Stimulated activated memory B cell treated with anti-CD40 and anti-IgM and Interleukin-4, amounts not matched to agents 10 μg/mL and 1 μg/mL and 100 μg/mL, for 72 hours (primary cell): ENCODE results near the gene IGSF9B.

Experiments used
- ATAC-seq: fragments of 150-1000 bp; cut with Tn5 transposase; 2 replicates; pipeline ENCODE4 v1.10.0; 2021
- H3K27ac Mint-ChIP-seq: one replicate; pipeline ENCODE4 v1.8.0; 2022; ENCODE audit warnings: mild to moderate bottlenecking, mixed read lengths
- H3K27me3 Mint-ChIP-seq: one replicate; pipeline ENCODE4 v1.8.0; 2022; ENCODE audit warnings: mixed read lengths
- H3K36me3 Mint-ChIP-seq: one replicate; pipeline ENCODE4 v1.8.0; 2022; ENCODE audit warnings: mixed read lengths
- H3K4me1 Mint-ChIP-seq: one replicate; pipeline ENCODE4 v1.8.0; 2022; ENCODE audit warnings: mixed read lengths
- H3K4me3 Mint-ChIP-seq: one replicate; pipeline ENCODE4 v1.8.0; 2022; ENCODE audit warnings: mild to moderate bottlenecking, moderate library complexity, mixed read lengths
- H3K9me3 Mint-ChIP-seq: one replicate; pipeline ENCODE4 v1.8.0; 2022; ENCODE audit warnings: mixed read lengths

Gene IGSF9B

DNA sequence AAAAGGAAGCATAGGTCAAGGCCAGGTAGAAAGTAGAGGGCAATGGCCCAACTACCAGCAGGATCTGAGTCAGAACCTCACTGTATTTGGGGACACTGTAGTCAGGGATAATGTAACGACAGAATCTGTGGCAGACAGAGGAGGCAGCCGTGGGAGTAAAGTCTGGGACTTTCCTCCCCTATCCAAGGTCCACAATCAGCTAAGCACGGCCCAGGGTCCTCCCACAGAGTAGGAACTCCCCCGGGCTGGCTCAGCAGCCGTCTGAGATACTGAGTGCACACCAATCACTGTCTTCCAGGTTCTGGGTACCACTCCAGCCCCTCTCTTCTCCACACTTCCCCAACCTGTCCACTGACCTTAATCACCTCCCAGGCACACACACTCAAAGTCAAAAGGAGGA lies 3.2 kb downstream of the IGSF9B start:
- Mint-ChIP-seq H3K4me1 (peaks cover 18% of the 10 kb centered on the region), H3K4me3 (no peak overlapping the region), H3K36me3 (no peaks in the 10 kb centered on the region), H3K27me3 (peaks cover 74% of the 10 kb centered on the region), H3K9me3 (no peaks in the 10 kb centered on the region), H3K27ac (no peak overlapping the region)
- ATAC-seq = no peak

DNA sequence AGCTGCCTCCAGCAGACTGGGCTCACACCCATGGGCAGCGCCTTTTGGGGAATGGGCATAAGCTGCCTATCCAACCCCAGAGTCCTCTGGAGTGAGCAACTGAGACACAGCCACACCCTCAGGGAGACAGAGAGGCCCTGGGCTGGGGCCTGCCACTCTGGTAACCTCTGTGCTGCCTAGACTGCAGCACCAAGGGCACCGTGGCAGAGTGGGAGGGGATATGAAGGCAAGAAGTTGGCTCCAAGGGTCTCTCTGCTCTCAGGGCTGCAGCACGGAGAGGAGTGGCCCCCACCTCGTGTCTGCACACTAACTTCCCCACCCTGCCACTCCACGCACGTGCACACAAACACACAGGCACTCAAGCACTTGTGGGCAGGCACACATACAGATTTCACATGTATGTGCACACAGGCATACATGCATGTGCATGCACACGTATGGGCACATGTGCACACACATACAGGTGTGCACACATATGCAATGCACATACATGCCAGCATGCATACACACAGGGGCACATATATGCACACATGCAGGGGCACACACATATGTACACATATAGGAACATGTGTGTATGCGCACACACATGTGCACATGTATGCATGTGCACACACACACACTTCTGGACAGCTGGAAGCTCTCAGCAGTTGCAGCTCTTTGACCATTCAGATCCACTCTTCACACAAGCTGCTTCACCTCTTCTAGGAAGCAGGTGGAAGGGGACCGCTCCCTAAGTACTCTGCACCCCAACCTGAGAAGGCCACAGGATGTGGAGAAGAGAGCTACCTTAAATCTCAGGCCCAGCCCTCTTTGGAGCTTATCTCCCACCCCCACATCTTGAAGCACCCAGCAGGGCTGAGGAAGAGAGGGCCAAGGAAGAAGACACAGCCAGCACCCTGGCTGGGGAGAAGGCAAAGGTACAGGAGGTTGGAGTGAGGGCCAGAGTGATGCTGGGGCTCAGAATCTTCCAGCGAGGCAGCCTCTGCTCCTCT lies 4.3 kb downstream of the IGSF9B start:
- no peaks in the 10 kb centered on the region for H3K9me3 Mint-ChIP-seq
- no peak overlapping the region for H3K27ac Mint-ChIP-seq
- no peak for ATAC-seq
- no peaks in the 10 kb centered on the region for H3K36me3 Mint-ChIP-seq
- H3K4me3 Mint-ChIP-seq = no peak overlapping the region
- peaks cover 77% of the 10 kb centered on the region for H3K27me3 Mint-ChIP-seq
- peaks cover 20% of the 10 kb centered on the region for H3K4me1 Mint-ChIP-seq

DNA sequence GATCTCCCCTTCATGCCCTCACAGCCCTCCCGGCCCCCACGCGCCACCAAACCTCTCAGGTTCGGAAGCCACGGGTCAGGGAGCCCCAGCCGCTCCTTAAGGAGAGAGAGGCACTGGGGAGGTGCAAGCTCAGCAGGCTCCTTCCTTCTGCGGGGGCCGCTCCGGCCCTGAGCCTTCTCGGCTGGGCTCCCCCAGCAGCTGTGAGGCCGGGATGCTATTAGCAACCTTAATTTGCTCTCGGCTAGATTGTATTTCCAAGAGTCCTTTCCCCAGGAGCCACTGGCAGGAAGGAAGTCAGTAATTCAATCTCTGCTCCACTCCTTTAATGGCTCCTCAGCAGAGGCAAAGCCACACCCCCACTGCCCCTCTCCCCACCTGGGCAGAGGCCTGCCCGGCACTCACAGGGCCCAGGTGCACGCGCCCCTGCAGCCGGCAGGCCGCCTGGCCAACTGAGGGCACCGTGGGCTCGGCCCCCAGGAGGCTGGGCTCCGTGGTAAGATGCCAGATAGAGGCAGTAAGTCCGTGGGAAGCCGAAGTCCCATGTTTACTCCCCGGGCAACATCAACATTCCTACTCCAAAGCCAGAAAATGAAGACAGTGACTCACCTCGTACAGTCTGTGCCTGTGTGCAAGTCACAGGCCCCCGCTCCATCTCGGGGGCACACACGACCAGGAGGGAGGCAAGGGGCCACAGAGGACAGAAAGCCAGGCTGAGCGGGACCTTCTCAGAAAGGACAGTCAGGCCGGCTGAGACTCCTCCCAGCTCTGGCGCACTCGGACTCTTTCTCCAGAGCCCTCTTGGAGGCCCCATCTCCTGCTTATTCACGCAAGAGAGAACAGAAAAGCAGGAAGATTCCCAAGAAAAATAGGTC lies 5.2 kb downstream of the IGSF9B start:
- Mint-ChIP-seq H3K27me3 (peaks cover 83% of the 10 kb centered on the region), H3K4me3 (no peak overlapping the region), H3K27ac (no peak overlapping the region), H3K36me3 (no peaks in the 10 kb centered on the region), H3K4me1 (peaks cover 17% of the 10 kb centered on the region), H3K9me3 (no peaks in the 10 kb centered on the region)
- no peak for ATAC-seq

DNA sequence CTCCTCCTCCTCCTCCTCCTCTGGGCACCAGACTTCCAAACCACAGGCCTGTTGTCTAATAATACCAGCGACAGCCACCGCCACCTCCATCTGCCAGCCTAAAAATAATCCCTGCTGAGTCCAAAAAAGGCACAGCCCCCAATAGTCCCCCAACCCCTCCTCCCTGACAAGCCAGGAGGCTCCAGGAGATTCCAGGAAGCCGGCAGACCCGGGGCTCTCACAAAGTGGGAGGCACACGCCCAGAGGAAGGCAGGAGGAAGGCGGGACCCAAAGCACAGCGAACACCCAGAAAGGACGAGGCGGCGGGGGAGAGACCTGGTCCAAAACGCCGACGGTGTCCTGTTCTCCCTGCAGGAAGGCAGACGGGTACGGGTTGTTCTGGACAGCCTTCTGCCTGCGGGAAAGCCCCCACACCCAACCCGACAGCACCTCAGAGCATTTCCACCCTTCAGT lies 5.9 kb downstream of the IGSF9B start:
- no peaks in the 10 kb centered on the region for H3K9me3 Mint-ChIP-seq
- H3K4me1 Mint-ChIP-seq = peaks cover 17% of the 10 kb centered on the region
- H3K27me3 Mint-ChIP-seq = peaks cover 90% of the 10 kb centered on the region
- H3K27ac Mint-ChIP-seq = no peak overlapping the region
- ATAC-seq = no peak
- H3K36me3 Mint-ChIP-seq = no peaks in the 10 kb centered on the region
- H3K4me3 Mint-ChIP-seq = no peak overlapping the region

DNA sequence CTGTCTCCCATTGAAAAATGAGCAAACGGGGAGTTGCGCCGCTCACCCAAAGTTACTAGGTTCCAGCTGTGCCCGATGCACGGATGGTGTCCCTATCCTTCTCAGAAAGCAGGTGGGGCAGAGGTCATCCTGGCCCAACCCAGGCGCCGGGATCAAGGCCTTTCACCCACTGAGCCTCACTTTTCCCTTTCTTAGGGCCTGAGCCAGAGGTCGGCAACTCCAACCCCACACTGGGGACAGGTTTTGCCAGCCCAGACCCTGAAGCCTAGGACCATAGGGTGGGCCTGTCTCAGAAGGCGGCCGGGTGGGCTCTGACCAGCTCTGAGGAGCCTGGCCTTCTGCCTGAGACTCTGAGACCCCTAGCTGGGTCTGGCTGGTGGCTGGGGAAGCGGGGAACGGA lies 6.3 kb downstream of the IGSF9B start:
- Mint-ChIP-seq H3K4me3 (no peak overlapping the region), H3K27ac (no peak overlapping the region), H3K9me3 (no peaks in the 10 kb centered on the region), H3K4me1 (peaks cover 15% of the 10 kb centered on the region), H3K27me3 (peaks cover 90% of the 10 kb centered on the region), H3K36me3 (no peaks in the 10 kb centered on the region)
- ATAC-seq = no peak

DNA sequence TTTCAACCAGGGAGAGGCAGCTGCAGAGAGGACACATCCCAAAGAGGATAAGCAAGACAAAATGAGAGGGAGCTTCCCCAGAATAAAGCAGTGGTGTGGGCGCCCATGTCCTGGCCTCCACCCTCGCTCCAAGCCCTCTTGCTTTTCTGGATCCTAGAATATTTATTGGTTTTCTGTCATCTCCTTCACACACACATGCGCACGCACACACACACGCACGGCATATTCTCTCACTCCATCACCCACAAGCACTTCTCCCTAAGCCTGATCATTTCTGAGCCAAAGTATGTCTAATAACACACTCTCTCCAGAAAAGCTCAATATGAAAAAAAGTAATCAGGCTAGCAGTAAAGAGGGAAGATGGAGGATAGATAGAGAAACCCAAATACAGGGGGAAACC lies 7.6 kb downstream of the IGSF9B start:
- Mint-ChIP-seq H3K4me3 (no peak overlapping the region), H3K9me3 (no peaks in the 10 kb centered on the region), H3K27me3 (peaks cover 90% of the 10 kb centered on the region), H3K4me1 (peaks cover 8% of the 10 kb centered on the region), H3K27ac (no peak overlapping the region), H3K36me3 (no peaks in the 10 kb centered on the region)
- no peak for ATAC-seq

DNA sequence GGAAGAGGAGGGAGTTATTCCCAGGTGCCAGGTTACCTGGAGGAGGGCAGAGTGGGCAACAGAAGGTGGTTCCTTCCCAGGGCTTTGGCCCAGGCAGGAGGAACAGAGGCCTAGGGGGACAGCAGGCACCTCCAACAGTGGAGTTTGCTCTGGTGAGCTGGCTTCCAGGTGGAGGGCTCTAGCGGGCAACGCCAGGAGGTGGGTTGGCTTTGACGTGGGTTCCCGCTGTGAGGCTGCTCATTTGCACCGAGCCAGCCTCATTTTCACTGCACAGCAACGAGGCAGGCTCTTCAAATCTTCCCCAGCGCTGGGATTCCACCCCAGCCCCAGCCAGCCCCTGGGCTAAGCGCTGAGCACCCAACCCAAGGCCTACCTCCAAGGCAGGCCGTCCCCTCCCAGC lies 8.1 kb downstream of the IGSF9B start:
- Mint-ChIP-seq H3K27ac (no peak overlapping the region), H3K9me3 (no peaks in the 10 kb centered on the region), H3K36me3 (no peaks in the 10 kb centered on the region), H3K27me3 (peaks cover 87% of the 10 kb centered on the region), H3K4me3 (no peak overlapping the region), H3K4me1 (peaks cover 8% of the 10 kb centered on the region)
- ATAC-seq = no peak

DNA sequence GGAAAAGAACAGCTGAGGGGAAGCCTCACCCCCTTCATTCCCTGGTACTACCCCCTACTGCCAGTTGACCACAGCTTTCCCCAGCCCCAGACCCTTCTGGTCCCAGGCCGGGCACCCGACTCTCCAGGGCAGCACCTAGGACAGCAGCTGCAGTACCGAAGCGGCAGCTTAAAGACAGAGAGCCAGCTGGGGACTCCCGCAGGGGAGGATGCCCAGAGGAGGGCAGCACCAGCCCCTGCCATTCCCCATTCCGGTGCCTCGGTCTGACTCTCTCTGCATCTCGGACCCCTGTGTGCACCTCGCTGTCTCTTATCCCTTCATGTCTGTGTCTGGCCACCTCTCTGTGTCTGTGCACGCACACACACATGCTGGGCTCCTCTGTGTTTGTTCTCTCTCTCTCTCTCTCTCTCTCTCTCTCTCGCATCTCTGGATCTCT lies 9.4 kb downstream of the IGSF9B start:
- Mint-ChIP-seq H3K9me3 (no peaks in the 10 kb centered on the region), H3K36me3 (no peaks in the 10 kb centered on the region), H3K4me1 (peaks cover 8% of the 10 kb centered on the region), H3K27ac (no peak overlapping the region), H3K27me3 (peaks cover 74% of the 10 kb centered on the region), H3K4me3 (no peak overlapping the region)
- peak; percentile 56 for ATAC-seq

DNA sequence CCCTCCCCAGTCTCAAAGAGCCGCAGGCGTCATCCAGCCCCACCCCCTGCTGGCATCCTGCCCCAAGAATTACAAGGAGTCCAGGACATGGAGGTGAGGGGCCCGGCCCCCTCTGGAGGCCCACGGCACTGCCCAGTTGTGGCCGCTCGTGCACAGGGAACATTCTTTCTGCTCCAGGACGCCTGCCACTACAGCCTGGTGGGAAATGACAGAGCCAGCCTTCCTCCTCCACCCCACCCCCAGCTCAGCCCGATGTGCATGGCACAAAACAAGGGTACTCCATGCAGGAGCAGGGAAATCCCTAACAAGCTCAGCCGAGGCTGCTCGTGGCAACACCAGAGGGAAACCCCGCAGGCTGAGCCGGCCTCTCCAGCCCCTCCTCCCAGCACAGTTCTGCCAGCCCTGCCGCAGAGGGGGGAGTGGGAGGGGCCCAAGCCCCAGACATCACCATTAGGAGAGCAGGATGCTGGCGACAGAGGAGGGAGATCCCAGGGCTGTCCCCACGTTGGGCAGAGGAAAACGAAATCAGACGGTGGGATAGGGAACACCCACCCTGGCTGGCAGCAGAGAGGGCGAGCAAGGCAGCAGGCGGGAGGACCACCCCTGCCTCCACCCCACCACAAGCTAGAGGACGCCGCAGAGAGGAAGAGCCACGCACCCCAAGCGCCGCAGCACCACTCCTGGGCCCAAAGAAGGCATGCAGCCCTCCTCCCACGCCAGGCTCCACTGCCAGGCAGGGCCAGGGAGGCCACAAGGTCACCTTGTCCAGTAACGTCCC lies 10.0 kb downstream of the IGSF9B start:
- peaks cover 8% of the 10 kb centered on the region for H3K4me1 Mint-ChIP-seq
- no peak overlapping the region for H3K4me3 Mint-ChIP-seq
- peaks cover 68% of the 10 kb centered on the region for H3K27me3 Mint-ChIP-seq
- no peaks in the 10 kb centered on the region for H3K9me3 Mint-ChIP-seq
- H3K27ac Mint-ChIP-seq = no peak overlapping the region
- no peaks in the 10 kb centered on the region for H3K36me3 Mint-ChIP-seq
- no peak for ATAC-seq

DNA sequence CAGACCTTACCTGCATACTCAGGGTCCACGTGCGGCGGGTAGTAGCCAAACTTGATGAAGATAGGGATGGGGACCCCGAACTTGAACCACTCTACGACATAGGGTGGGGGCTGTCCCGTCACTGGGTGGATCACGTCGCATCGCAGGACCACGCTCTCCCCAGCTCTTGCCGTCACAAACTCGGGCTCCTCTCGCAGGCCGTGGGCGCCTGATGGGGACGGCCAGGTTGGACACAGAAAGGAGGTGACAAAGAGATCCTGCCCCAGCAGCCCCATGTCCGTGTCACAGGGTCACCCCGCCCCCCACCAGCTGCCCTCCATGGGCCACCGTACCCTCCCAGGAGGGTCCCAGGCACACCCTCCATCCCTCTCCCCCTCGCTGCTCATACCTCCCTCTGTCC lies 10.7 kb downstream of the IGSF9B start:
- peak; percentile 15 for ATAC-seq
- Mint-ChIP-seq H3K4me1 (peaks cover 8% of the 10 kb centered on the region), H3K27me3 (peaks cover 62% of the 10 kb centered on the region), H3K36me3 (no peaks in the 10 kb centered on the region), H3K27ac (no peak overlapping the region), H3K4me3 (no peak overlapping the region), H3K9me3 (no peaks in the 10 kb centered on the region)

DNA sequence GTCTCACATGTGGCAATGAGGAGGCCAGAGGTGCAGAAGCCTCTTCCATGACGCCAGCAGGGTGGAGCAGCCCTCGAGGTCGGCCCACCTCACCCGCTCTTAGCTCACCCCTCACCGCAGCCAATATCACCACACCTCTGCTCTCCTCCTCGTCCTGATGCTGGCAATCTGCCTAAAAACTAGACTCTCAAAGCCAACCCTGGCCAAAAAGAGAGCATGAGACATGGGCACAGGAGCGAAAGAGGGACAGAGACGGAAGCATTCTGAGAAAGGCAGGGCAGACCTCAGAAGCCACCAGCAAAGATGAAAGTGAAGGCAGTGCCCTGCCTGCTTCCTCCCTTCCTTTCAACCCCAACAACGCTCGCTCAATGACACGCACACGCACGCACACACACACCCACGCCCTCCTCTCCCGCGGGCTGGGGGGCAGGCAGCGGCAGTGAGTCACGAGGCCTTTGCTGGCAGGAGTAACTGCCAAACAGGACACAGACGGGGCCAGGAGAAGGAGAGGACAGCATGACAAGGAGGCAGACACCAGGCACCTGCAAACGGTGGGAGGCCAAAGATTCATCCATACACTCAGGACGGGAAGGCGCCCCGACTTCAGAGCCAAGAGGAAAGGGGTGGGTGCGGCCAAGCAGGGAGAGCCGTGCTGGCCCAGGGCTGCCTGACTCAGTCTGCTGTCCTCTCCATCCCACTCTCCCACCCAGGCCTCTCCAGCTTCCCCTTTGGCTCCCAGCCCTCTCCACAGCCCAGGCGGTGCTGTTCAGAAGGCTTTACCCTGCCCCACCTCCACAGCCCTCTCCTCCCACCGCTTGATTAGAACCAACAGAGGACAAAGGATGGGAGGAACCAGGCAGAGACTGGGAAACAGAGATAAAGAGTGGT lies 11.4 kb downstream of the IGSF9B start:
- H3K4me3 Mint-ChIP-seq = no peak overlapping the region
- peaks cover 3% of the 10 kb centered on the region for H3K9me3 Mint-ChIP-seq
- no peaks in the 10 kb centered on the region for H3K36me3 Mint-ChIP-seq
- H3K27me3 Mint-ChIP-seq = peaks cover 62% of the 10 kb centered on the region
- H3K4me1 Mint-ChIP-seq = peaks cover 8% of the 10 kb centered on the region
- no peak for ATAC-seq
- H3K27ac Mint-ChIP-seq = no peak overlapping the region

DNA sequence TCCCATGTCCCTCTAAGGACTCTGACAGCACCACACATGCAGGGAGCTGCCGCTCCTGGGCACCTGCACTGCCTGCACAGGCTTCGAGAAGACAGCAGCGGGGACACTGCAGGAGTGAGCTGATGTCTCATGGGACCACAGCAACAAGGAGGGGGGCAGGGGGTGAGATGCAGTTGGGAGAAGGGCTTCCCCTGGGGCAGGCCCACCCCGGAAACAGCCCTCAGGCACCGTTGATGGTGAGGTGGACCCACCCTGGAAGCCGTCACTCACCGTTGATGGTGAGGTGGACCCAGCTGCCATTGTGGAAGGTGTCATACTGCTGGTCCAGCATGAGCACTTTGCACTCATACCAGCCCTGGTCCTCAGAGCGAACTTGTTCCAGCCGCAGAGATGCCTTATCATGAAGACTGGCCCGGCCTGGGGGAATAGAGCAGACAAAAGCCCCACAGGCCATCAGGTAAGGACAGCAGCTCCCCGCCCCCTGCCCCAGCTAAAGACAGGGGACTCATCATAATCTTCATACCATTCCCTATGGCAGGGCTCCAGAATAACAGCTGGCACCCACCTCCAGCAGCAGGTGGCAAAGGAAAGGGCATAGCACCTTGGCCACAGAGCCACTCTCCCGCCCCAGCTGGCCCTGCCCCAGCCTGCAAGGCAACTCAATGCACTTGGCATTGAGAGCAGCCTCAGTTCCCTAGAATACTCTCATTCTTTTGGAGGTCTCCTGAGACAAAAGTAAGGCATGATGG lies 12.6 kb downstream of the IGSF9B start:
- Mint-ChIP-seq H3K4me3 (no peak overlapping the region), H3K27me3 (peaks cover 51% of the 10 kb centered on the region), H3K27ac (no peak overlapping the region), H3K36me3 (no peaks in the 10 kb centered on the region), H3K4me1 (peaks cover 8% of the 10 kb centered on the region), H3K9me3 (peaks cover 8% of the 10 kb centered on the region)
- no peak for ATAC-seq

DNA sequence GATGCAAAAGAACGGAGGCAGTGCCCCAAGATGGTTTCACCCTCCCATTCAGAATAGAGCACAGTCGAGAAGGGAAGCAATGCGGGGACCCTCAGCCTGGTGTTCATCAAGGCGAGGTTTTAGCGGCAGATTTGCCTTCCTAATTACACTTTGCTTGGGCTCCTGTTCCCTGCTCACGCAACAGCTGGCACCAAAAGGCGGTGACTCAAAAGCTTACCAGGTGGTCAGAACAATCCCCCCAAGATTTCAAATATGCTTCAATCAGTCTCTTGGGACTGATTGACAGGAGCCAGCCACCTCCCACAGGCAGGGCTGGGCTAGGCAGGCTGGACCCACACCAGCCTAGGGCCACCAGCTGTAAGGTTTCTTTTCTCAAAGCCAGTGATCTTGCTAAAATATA lies 14.2 kb downstream of the IGSF9B start:
- ATAC-seq = no peak
- no peak overlapping the region for H3K4me3 Mint-ChIP-seq
- H3K27me3 Mint-ChIP-seq = peaks cover 36% of the 10 kb centered on the region
- peaks cover 8% of the 10 kb centered on the region for H3K9me3 Mint-ChIP-seq
- peaks cover 2% of the 10 kb centered on the region for H3K4me1 Mint-ChIP-seq
- no peak overlapping the region for H3K27ac Mint-ChIP-seq
- H3K36me3 Mint-ChIP-seq = no peaks in the 10 kb centered on the region
